Activated CD8-positive, alpha-beta memory T cell treated with anti-CD3 and anti-CD28 coated beads, Interleukin-2, amount 50 U/mL, for 24 hours (primary cell): ENCODE measurements around the gene IMPDH1.

Experiments used
- DNase-seq: peaks from one replicate; pipeline ENCODE4 v3.0.0-alpha.2; 2020; ENCODE audit errors: extremely low read depth

Gene IMPDH1

GRCh38 chr7:128434413-128435326 lies 24.9 kb upstream of the IMPDH1 start:
- DNase-seq = no peak

GRCh38 chr7:128431754-128432153 lies 22.0 kb upstream of the IMPDH1 start:
- DNase-seq = no peak

GRCh38 chr7:128431221-128431620 lies 21.4 kb upstream of the IMPDH1 start:
- DNase-seq = no peak

GRCh38 chr7:128430207-128430606 lies 20.4 kb upstream of the IMPDH1 start:
- no peak for DNase-seq

- DNase-seq = no peak
These were observed 17.6 kb upstream of the IMPDH1 start for GRCh38 chr7:128427289-128427891.

GRCh38 chr7:128425850-128426249 lies 16.1 kb upstream of the IMPDH1 start:
- DNase-seq = peak; percentile 73

GRCh38 chr7:128424686-128425275 lies 15.0 kb upstream of the IMPDH1 start:
- DNase-seq = no peak

GRCh38 chr7:128422842-128423241 lies 13.1 kb upstream of the IMPDH1 start:
- no peak for DNase-seq

- DNase-seq = no peak
These were observed 12.3 kb upstream of the IMPDH1 start for GRCh38 chr7:128422037-128422436.

- no peak for DNase-seq
These were observed 11.6 kb upstream of the IMPDH1 start for GRCh38 chr7:128421384-128421783.

GRCh38 chr7:128420773-128421172 lies 11.0 kb upstream of the IMPDH1 start:
- no peak for DNase-seq

GRCh38 chr7:128419257-128419656 lies 9.5 kb upstream of the IMPDH1 start:
- no peak for DNase-seq

- DNase-seq = no peak
These were observed 7.3 kb upstream of the IMPDH1 start for GRCh38 chr7:128417071-128417470.

GRCh38 chr7:128415217-128415785 lies 5.5 kb upstream of the IMPDH1 start:
- DNase-seq = no peak

GRCh38 chr7:128410451-128410753 lies 620 bp upstream of the IMPDH1 start:
- no peak for DNase-seq

- DNase-seq = no peak
These were observed 830 bp downstream of the IMPDH1 start for GRCh38 chr7:128408709-128409595.

GRCh38 chr7:128407751-128408708 lies 1.8 kb downstream of the IMPDH1 start:
- DNase-seq = no peak

GRCh38 chr7:128407233-128407589 lies 2.6 kb downstream of the IMPDH1 start:
- no peak for DNase-seq

GRCh38 chr7:128406314-128407232 lies 3.2 kb downstream of the IMPDH1 start:
- DNase-seq = no peak
